KMS-11 (cell line): ENCODE measurements around the gene DGKB.

Source experiments
- H2AFZ ChIP-seq: fragments of 200-600 bp; sonication (generic); 2 replicates; pipeline ENCODE4 v1.6.1; 2016; ENCODE audit warnings: antibody characterized with exemption, mixed run types, low read depth
- H3K27ac ChIP-seq: fragments of 200-600 bp; sonication (generic); 2 replicates; pipeline ENCODE4 v1.6.1; 2016; ENCODE audit warnings: mild to moderate bottlenecking, mixed run types
- H3K27me3 ChIP-seq: fragments of 200-600 bp; sonication (generic); 2 replicates; pipeline ENCODE4 v1.6.1; 2017; ENCODE audit warnings: mild to moderate bottlenecking, low read depth, mixed run types, moderate library complexity; ENCODE audit not compliant: insufficient read depth
- H3K36me3 ChIP-seq: fragments of 200-600 bp; sonication (generic); 2 replicates; pipeline ENCODE4 v1.6.1; 2017; ENCODE audit warnings: mild to moderate bottlenecking, mixed run types; ENCODE audit not compliant: insufficient read depth
- H3K4me1 ChIP-seq: fragments of 200-600 bp; sonication (generic); 2 replicates; pipeline ENCODE4 v1.6.1; 2016; ENCODE audit warnings: mild to moderate bottlenecking, low read depth, mixed run types; ENCODE audit not compliant: poor library complexity, severe bottlenecking
- H3K4me2 ChIP-seq: fragments of 200-600 bp; sonication (generic); 2 replicates; pipeline ENCODE4 v1.7.0; 2016; ENCODE audit warnings: mild to moderate bottlenecking, mixed run types
- H3K4me3 ChIP-seq: fragments of 200-600 bp; sonication (generic); IDR thresholded peaks from 2 replicates; pipeline ENCODE4 v1.6.1; 2017; ENCODE audit warnings: low read depth, low read length, mixed read lengths; ENCODE audit not compliant: insufficient read depth
- H3K79me2 ChIP-seq: fragments of 200-600 bp; sonication (generic); 2 replicates; pipeline ENCODE4 v1.6.1; 2016; ENCODE audit warnings: low read depth, mixed run types; ENCODE audit not compliant: insufficient read depth
- H3K9ac ChIP-seq: fragments of 200-600 bp; sonication (generic); 2 replicates; pipeline ENCODE4 v1.6.1; 2016; ENCODE audit warnings: mild to moderate bottlenecking, mixed run types
- H4K20me1 ChIP-seq: fragments of 200-600 bp; sonication (generic); 2 replicates; pipeline ENCODE4 v1.6.1; 2016; ENCODE audit warnings: mild to moderate bottlenecking, mixed run types; ENCODE audit not compliant: insufficient read depth
- CTCF ChIP-seq: fragments of 200-600 bp; sonication (generic); conservative IDR thresholded peaks from 2 replicates; pipeline ENCODE4 v1.6.1; 2017; ENCODE audit warnings: low read depth, mild to moderate bottlenecking, antibody characterized with exemption, low read length, moderate library complexity, mixed read lengths

DGKB gene

GRCh38 chr7:14836571-14837189, 65.9 kb downstream of the DGKB start:
- no peaks in the 10 kb centered on the region for H3K36me3 ChIP-seq
- H4K20me1 ChIP-seq: no peaks in the 10 kb centered on the region
- H3K4me2 ChIP-seq: peak overlapping the region; percentile 75; the same call in 1 of the 2 replicates
- H3K27ac ChIP-seq: no peak overlapping the region
- no peak for TF ChIP-seq CTCF
- H2AFZ ChIP-seq: no peak overlapping the region; the same call in 1 of the 2 replicates
- no peak overlapping the region for H3K9ac ChIP-seq
- H3K79me2 ChIP-seq: no peaks in the 10 kb centered on the region
- no peak overlapping the region for H3K4me3 ChIP-seq
- no peaks in the 10 kb centered on the region for H3K27me3 ChIP-seq
- peaks cover 36% of the 10 kb centered on the region for H3K4me1 ChIP-seq

- no peak for TF ChIP-seq CTCF
- H3K27me3 ChIP-seq: no peaks in the 10 kb centered on the region
- peaks cover 36% of the 10 kb centered on the region for H3K4me1 ChIP-seq
- no peak overlapping the region for H3K9ac ChIP-seq
- no peaks in the 10 kb centered on the region for H4K20me1 ChIP-seq
- H3K4me2 ChIP-seq: peak overlapping the region; percentile 75; the same call in 1 of the 2 replicates
- H2AFZ ChIP-seq: peak overlapping the region; percentile 69
- no peak overlapping the region for H3K4me3 ChIP-seq
- peak overlapping the region; percentile 80 for H3K27ac ChIP-seq
- H3K36me3 ChIP-seq: no peaks in the 10 kb centered on the region
- H3K79me2 ChIP-seq: no peaks in the 10 kb centered on the region
Observed at GRCh38 chr7:14836006-14836405, 66.5 kb downstream of the DGKB start.

- TF ChIP-seq CTCF: no peak
- no peak overlapping the region for H3K4me3 ChIP-seq
- peak overlapping the region; percentile 80 for H3K27ac ChIP-seq
- no peaks in the 10 kb centered on the region for H3K79me2 ChIP-seq
- H2AFZ ChIP-seq: peak overlapping the region; percentile 69
- no peaks in the 10 kb centered on the region for H3K36me3 ChIP-seq
- no peaks in the 10 kb centered on the region for H4K20me1 ChIP-seq
- H3K4me1 ChIP-seq: peaks cover 36% of the 10 kb centered on the region
- peak overlapping the region; percentile 75 for H3K4me2 ChIP-seq
- peak overlapping the region; percentile 33; the same call in 1 of the 2 replicates for H3K9ac ChIP-seq
- H3K27me3 ChIP-seq: no peaks in the 10 kb centered on the region
Observed at GRCh38 chr7:14835384-14835783, 67.2 kb downstream of the DGKB start.

- H3K4me2 ChIP-seq: peak overlapping the region; percentile 75
- no peaks in the 10 kb centered on the region for H3K36me3 ChIP-seq
- no peak for TF ChIP-seq CTCF
- H2AFZ ChIP-seq: peak overlapping the region; percentile 69
- peak overlapping the region; percentile 80 for H3K27ac ChIP-seq
- H3K9ac ChIP-seq: peak overlapping the region; percentile 33; the same call in 1 of the 2 replicates
- H3K4me3 ChIP-seq: no peak overlapping the region
- H3K4me1 ChIP-seq: peaks cover 36% of the 10 kb centered on the region
- no peaks in the 10 kb centered on the region for H3K79me2 ChIP-seq
- H4K20me1 ChIP-seq: no peaks in the 10 kb centered on the region
- no peaks in the 10 kb centered on the region for H3K27me3 ChIP-seq
Observed at GRCh38 chr7:14834883-14835282, 67.7 kb downstream of the DGKB start.
